ENCODE data around the gene PARP11. TPM values are rescaled to one million over a fixed set of nuclear protein-coding genes. Genes with fewer than 3 reads are reported as not detected.

PARP11 gene
- total RNA-seq, 2 donors from 2014 or later = 15.3 to 30.3 TPM

DNA sequence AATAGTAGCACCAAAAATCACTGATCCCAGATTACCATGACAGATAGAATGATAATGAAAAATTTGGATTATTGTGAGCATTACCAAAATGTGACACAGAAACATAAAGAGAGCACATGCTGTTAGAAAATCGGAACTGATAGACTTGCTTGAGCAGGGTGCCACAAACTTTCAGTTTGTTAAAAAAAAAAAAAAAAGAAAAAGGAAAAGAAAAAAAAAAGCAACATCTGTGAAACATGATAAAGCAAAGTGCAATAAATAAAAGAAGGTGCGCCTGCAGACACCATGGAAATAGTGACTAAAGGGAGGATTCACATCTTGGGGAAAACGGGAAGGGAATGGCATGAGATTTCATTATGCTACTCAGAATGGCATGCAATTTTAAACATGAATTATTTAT, 6.6 kb upstream of the PARP11 start:
- Histone ChIP-seq H3K27me3 (ENCODE audit: control insufficient read depth, insufficient read depth, low read length, poor library complexity, severe bottlenecking) (no peaks in the 10 kb centered on the region), H3K9me3 (ENCODE audit: control insufficient read depth, low read length) (peaks cover 14% of the 10 kb centered on the region), H3K9ac (ENCODE audit: extremely low read depth, low read length, poor library complexity, severe bottlenecking) (no peak overlapping the region), H3K4me1 (ENCODE audit: control insufficient read depth, insufficient read depth, low read length) (peaks cover 5% of the 10 kb centered on the region), H3K27ac (ENCODE audit: low read depth, low read length) (no peak overlapping the region), H3K36me3 (ENCODE audit: control insufficient read depth, insufficient read depth, low read length) (no peaks in the 10 kb centered on the region), H3K4me3 (ENCODE audit: low read length) (peak overlapping the region; percentile 56)
- Mint-ChIP-seq H3K9me3 (peaks cover 20% of the 10 kb centered on the region), H3K36me3 (ENCODE audit: low read depth) (peaks cover 7% of the 10 kb centered on the region), H3K4me1 (peaks cover 7% of the 10 kb centered on the region), H3K27me3 (ENCODE audit: insufficient read depth) (no peaks in the 10 kb centered on the region), H3K27ac (no peak overlapping the region), H3K4me3 (no peak overlapping the region)
- TF ChIP-seq CTCF (conservative IDR thresholded peaks at IDR 0.05) = no peak
- DNase-seq = no peak
- 85 to 95% methylated on average over 2 to 3 of the region's 3 CpGs for WGBS, 2 experiments (ENCODE audit: insufficient coverage in 1 of 2, insufficient read length in 1 of 2)

DNA sequence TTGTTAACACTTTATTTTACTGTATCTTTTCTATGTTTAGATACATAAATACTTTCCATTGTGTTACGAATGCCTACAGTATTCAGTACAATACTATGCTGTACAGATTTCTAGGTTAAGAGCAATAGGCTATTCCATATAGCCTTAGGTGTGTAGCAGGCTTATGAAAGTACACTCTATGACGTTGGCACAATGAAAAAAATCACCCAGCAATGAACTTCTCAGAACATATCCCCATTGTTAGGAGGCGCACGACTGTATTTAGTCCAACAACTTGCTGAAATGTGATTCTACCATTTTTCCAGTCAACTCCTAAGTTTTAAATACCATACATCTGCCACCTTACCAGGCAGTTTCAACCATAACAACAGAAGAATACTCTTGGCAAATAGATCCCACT, 1.8 kb downstream of the PARP11 start:
- WGBS, 2 experiments (ENCODE audit: insufficient coverage in 1 of 2, insufficient read length in 1 of 2) = 81 to 85% methylated on average over 3 to 4 of the region's 4 CpGs
- no peaks in the 10 kb centered on the region for H3K9me3 Mint-ChIP-seq
- H3K9me3 ChIP-seq (ENCODE audit: control insufficient read depth, low read length) = peaks cover 5% of the 10 kb centered on the region
- no peak overlapping the region for H3K27ac ChIP-seq (ENCODE audit: low read depth, low read length)
- no peak for TF ChIP-seq CTCF (conservative IDR thresholded peaks at IDR 0.05)
- peak overlapping the region; percentile 80 for H3K4me3 Mint-ChIP-seq
- H3K4me3 ChIP-seq (ENCODE audit: low read length) = peak overlapping the region; percentile 93
- no peaks in the 10 kb centered on the region for H3K27me3 Mint-ChIP-seq (ENCODE audit: insufficient read depth)
- no peak for DNase-seq
- no peak overlapping the region for H3K9ac ChIP-seq (ENCODE audit: extremely low read depth, low read length, poor library complexity, severe bottlenecking)
- H3K36me3 Mint-ChIP-seq (ENCODE audit: low read depth) = peaks cover 16% of the 10 kb centered on the region
- H3K4me1 ChIP-seq (ENCODE audit: control insufficient read depth, insufficient read depth, low read length) = peaks cover 6% of the 10 kb centered on the region
- H3K4me1 Mint-ChIP-seq = peaks cover 16% of the 10 kb centered on the region
- no peak overlapping the region for H3K27ac Mint-ChIP-seq
- no peaks in the 10 kb centered on the region for H3K36me3 ChIP-seq (ENCODE audit: control insufficient read depth, insufficient read depth, low read length)
- H3K27me3 ChIP-seq (ENCODE audit: control insufficient read depth, insufficient read depth, low read length, poor library complexity, severe bottlenecking) = no peaks in the 10 kb centered on the region

GRCh38 chr12:3869865-3870264, 3.3 kb downstream of the PARP11 start:
- peaks cover 20% of the 10 kb centered on the region for H3K9me3 ChIP-seq (ENCODE audit: control insufficient read depth, low read length)
- H3K4me1 ChIP-seq (ENCODE audit: control insufficient read depth, insufficient read depth, low read length) = peaks cover 6% of the 10 kb centered on the region
- H3K36me3 Mint-ChIP-seq (ENCODE audit: low read depth) = peaks cover 28% of the 10 kb centered on the region
- H3K4me1 Mint-ChIP-seq = peaks cover 16% of the 10 kb centered on the region
- no peak overlapping the region for H3K27ac ChIP-seq (ENCODE audit: low read depth, low read length)
- H3K36me3 ChIP-seq (ENCODE audit: control insufficient read depth, insufficient read depth, low read length) = no peaks in the 10 kb centered on the region
- 89 to 100% methylated on average over 2 to 3 of the region's 6 CpGs for WGBS, 2 experiments (ENCODE audit: insufficient coverage in 1 of 2, insufficient read length in 1 of 2)
- H3K27me3 ChIP-seq (ENCODE audit: control insufficient read depth, insufficient read depth, low read length, poor library complexity, severe bottlenecking) = no peaks in the 10 kb centered on the region
- no peak overlapping the region for H3K4me3 ChIP-seq (ENCODE audit: low read length)
- DNase-seq = no peak
- H3K9ac ChIP-seq (ENCODE audit: extremely low read depth, low read length, poor library complexity, severe bottlenecking) = no peak overlapping the region
- H3K27me3 Mint-ChIP-seq (ENCODE audit: insufficient read depth) = no peaks in the 10 kb centered on the region
- H3K27ac Mint-ChIP-seq = no peak overlapping the region
- TF ChIP-seq CTCF (conservative IDR thresholded peaks at IDR 0.05) = no peak
- H3K4me3 Mint-ChIP-seq = no peak overlapping the region
- H3K9me3 Mint-ChIP-seq = peaks cover 14% of the 10 kb centered on the region

Measured in endodermal cell (in vitro differentiated cells).